Panc1 (cell line): ENCODE data around the gene RAB11FIP2. TPM values are rescaled to one million over a fixed set of nuclear protein-coding genes. Genes with fewer than 3 reads are reported as not detected.

ENCODE experiments used
- ATAC-seq: fragments of 200-7000 bp; cut with Tn5 transposase; 2 replicates; pipeline ENCODE4 v1.9.1; 2020; ENCODE audit warnings: mild to moderate bottlenecking, moderate library complexity
- BruUV-seq: library from RNA; stranded (reverse); fragments of 400-500 nt; replicated peaks from 2 replicates; lab custom pipeline; 2021; lab: Mats Ljungman, UMichigan
- CTCF ChIA-PET: fragments of 300-600 bp; sonication (Branson Sonifier 250); formaldehyde crosslinking; loops from one replicate; lab custom pipeline; 2022; ENCODE audit warnings: antibody characterized with exemption; lab: Charles Lee
- POLR2A ChIA-PET: fragments of 300-600 bp; sonication (Branson Sonifier 250); formaldehyde crosslinking; loops from one replicate; lab custom pipeline; 2022; ENCODE audit warnings: antibody characterized with exemption; lab: Charles Lee
- DNase-seq: peaks from one replicate; pipeline ENCODE4 v3.0.0-alpha.2; 2010; ENCODE audit warnings: low read depth, low spot score
- H3K27ac ChIP-seq: 2 replicates; pipeline ENCODE4 v1.5.1; 2011; ENCODE audit warnings: mild to moderate bottlenecking, low read length, inconsistent platforms
- H3K27me3 ChIP-seq: fragments of 200-500 bp; sonication (Bioruptor generic); 2 replicates; pipeline ENCODE4 v1.6.0; 2014; ENCODE audit warnings: low read length, inconsistent platforms; ENCODE audit not compliant: control insufficient read depth, insufficient read depth
- H3K36me3 ChIP-seq: fragments of 200-500 bp; sonication (Bioruptor generic); 2 replicates; pipeline ENCODE4 v1.5.1; 2014; ENCODE audit warnings: inconsistent platforms, mild to moderate bottlenecking, low read length, moderate library complexity; ENCODE audit not compliant: control insufficient read depth, insufficient read depth
- H3K4me1 ChIP-seq: 2 replicates; pipeline ENCODE4 v1.5.1; 2011; ENCODE audit warnings: inconsistent platforms, mild to moderate bottlenecking, low read length, moderate library complexity; ENCODE audit not compliant: control insufficient read depth, insufficient read depth
- H3K4me3 ChIP-seq, 2 experiments: 2 replicates each; pipeline ENCODE4 v1.5.1; 2011 to 2012; ENCODE audit warnings: low read depth in 2 of 2, low read length in 2 of 2, mild to moderate bottlenecking in 2 of 2, inconsistent platforms in 1 of 2, moderate library complexity in 1 of 2
- H3K9me3 ChIP-seq: fragments of 200-500 bp; sonication (Bioruptor generic); 2 replicates; pipeline ENCODE4 v1.5.1; 2014; ENCODE audit warnings: low read depth, mild to moderate bottlenecking, inconsistent platforms, low read length, moderate library complexity; ENCODE audit not compliant: control insufficient read depth, insufficient read depth
- CTCF ChIP-seq: fragments of 450-650 bp; IDR thresholded peaks from 2 replicates; pipeline ENCODE4 v1.5.1; 2017; ENCODE audit warnings: mild to moderate bottlenecking
- POLR2AphosphoS5 ChIP-seq: IDR thresholded peaks from 2 replicates; pipeline ENCODE4 v1.6.1; 2012; ENCODE audit warnings: mild to moderate bottlenecking, low read depth, low read length, moderate library complexity
- REST ChIP-seq, 2 experiments: IDR thresholded peaks; 2 replicates each; pipeline ENCODE4 v1.6.1; 2011 to 2012; ENCODE audit warnings: low read depth in 2 of 2, control low read depth in 1 of 2, low read length in 1 of 2, mild to moderate bottlenecking in 1 of 2, moderate library complexity in 1 of 2; ENCODE audit not compliant: insufficient read depth in 1 of 2
- SIN3A ChIP-seq: IDR thresholded peaks from 2 replicates; pipeline ENCODE4 v1.6.1; 2012; ENCODE audit warnings: low read depth, mild to moderate bottlenecking, low read length, moderate library complexity, borderline replicate concordance; ENCODE audit not compliant: insufficient read depth
- TCF7L2 ChIP-seq: IDR thresholded peaks from 2 replicates; pipeline ENCODE4 v1.6.1; 2011; ENCODE audit warnings: mild to moderate bottlenecking, low read depth, low read length, inconsistent platforms
- in situ Hi-C: cut with HindIII; loops from 2 replicates; pipeline ENCODE4 v1.10.0; 2016; ENCODE audit warnings: low sequenced_read_pairs, low pct_unique_long_range_greater_than_20kb
- intact Hi-C: fragments of 100-400 bp; cut with micrococcal nuclease; formaldehyde crosslinking; loops from one replicate; pipeline ENCODE4 v1.10.0; 2022; ENCODE audit not compliant: unreplicated experiment
- total RNA-seq: library from RNA; stranded (reverse); gene quantifications from one replicate; pipeline ENCODE4 v1.2.1, GENCODE V29; 2021; ENCODE audit not compliant: unreplicated experiment

RAB11FIP2 gene
- total RNA-seq, 1 experiment from 2014 or later = 18.1 TPM

- POLR2A ChIA-PET = no interaction called here
- CTCF ChIA-PET = no interaction called here
- in situ Hi-C loops = no loop called here
- H3K4me1 ChIP-seq = peaks cover 24% of the 10 kb centered on the region
- TF ChIP-seq CTCF = no peak
- TF ChIP-seq SIN3A = no peak
- no peak for TF ChIP-seq POLR2AphosphoS5
- TF ChIP-seq TCF7L2 = no peak
- TF ChIP-seq REST (IDR thresholded peaks at IDR 0.05; ENCODE audit: insufficient read depth in 1 of 2, low read depth in 2 of 2, low read length in 1 of 2) = no peak
- no peaks in the 10 kb centered on the region; the same call in 1 of the 2 replicates for H3K36me3 ChIP-seq
- intact Hi-C loops = loop anchor here (10.0 kb wide), 2 partner anchors 200 to 510 kb away; no protein-coding TSS in a partner anchor
- no peaks in the 10 kb centered on the region for H3K27me3 ChIP-seq
- DNase-seq (no peak), ATAC-seq (no peak)
- peak overlapping the region; percentile 93 for H3K27ac ChIP-seq
- TSS peak; percentile 58 for BruUV-seq
- H3K4me3 ChIP-seq = peak overlapping the region; percentile 84 to 89
- H3K9me3 ChIP-seq = no peaks in the 10 kb centered on the region
These were observed 1.4 kb downstream of the RAB11FIP2 start for GRCh38 chr10:118045158-118045836.

GRCh38 chr10:118042827-118043242 is 3.9 kb downstream of the RAB11FIP2 start:
- no TSS peak for BruUV-seq
- Histone ChIP-seq H3K4me1 (peaks cover 24% of the 10 kb centered on the region), H3K4me3 (no peak overlapping the region), H3K9me3 (no peaks in the 10 kb centered on the region), H3K27ac (no peak overlapping the region), H3K36me3 (peaks cover 7% of the 10 kb centered on the region; the same call in 1 of the 2 replicates), H3K27me3 (no peaks in the 10 kb centered on the region)
- ATAC-seq = no peak
- CTCF ChIA-PET = no interaction called here
- DNase-seq = no peak
- intact Hi-C loops = loop anchor here (10.0 kb wide), 2 partner anchors 202 to 508 kb away; no protein-coding TSS in a partner anchor
- in situ Hi-C loops = no loop called here
- POLR2A ChIA-PET = no interaction called here
- TF ChIP-seq POLR2AphosphoS5 (no peak), SIN3A (no peak), REST (IDR thresholded peaks at IDR 0.05; ENCODE audit: insufficient read depth in 1 of 2, low read depth in 2 of 2, low read length in 1 of 2) (no peak), TCF7L2 (no peak), CTCF (no peak)
